GM18858 (cell line): ENCODE measurements around the gene PDIK1L.
A peak's percentile ranks its signal among the peaks of the same experiment; 100 is the strongest.

Experiments
- ATAC-seq: cut with Tn5 transposase; IDR thresholded peaks from one replicate; pipeline ENCODE4 v1.9.1; 2021; ENCODE audit not compliant: unreplicated experiment

PDIK1L gene

GRCh38 chr1:26169198-26169554 is 57.6 kb downstream of the PDIK1L start:
- ATAC-seq = no peak

- peak; percentile 69 for ATAC-seq
These were observed 58.2 kb downstream of the PDIK1L start, which contains the start of gene ZNF593 for GRCh38 chr1:26169669-26170471. TSS of gene ZNF593 (plus strand) at chr1:26169908. CDS start at chr1:26169984, 76 bp downstream.

GRCh38 chr1:26170472-26170821 is 58.8 kb downstream of the PDIK1L start:
- ATAC-seq = no peak

GRCh38 chr1:26171084-26172072 is 59.8 kb downstream of the PDIK1L start, which contains the start of gene ZNF593OS:
TSS of gene ZNF593OS (minus strand) at chr1:26171832. CDS start at chr1:26171661, 171 bp downstream.
- no peak for ATAC-seq
